ENCODE data around the gene SCUBE1.

Gene SCUBE1

GRCh38 chr22:43320943-43321900 lies 21.9 kb downstream of the SCUBE1 start:
- TF ChIP-seq MAX (IDR thresholded peaks at IDR 0.05; ENCODE audit: low read depth, low read length) = no peak
- TF ChIP-seq POLR2A (IDR thresholded peaks at IDR 0.05; ENCODE audit: extremely low read depth, insufficient read length) = no peak
- TF ChIP-seq MYC (IDR thresholded peaks at IDR 0.05; ENCODE audit: low read depth, low read length) = no peak
- H3K4me3 ChIP-seq (ENCODE audit: low read depth, low read length) = no peak overlapping the region
- no peak for DNase-seq (ENCODE audit: low read depth)

GRCh38 chr22:43319661-43320486 lies 23.3 kb downstream of the SCUBE1 start:
- DNase-seq (ENCODE audit: low read depth) = no peak
- no peak overlapping the region for H3K4me3 ChIP-seq (ENCODE audit: low read depth, low read length)
- no peak for TF ChIP-seq POLR2A (IDR thresholded peaks at IDR 0.05; ENCODE audit: extremely low read depth, insufficient read length)
- no peak for TF ChIP-seq MAX (IDR thresholded peaks at IDR 0.05; ENCODE audit: low read depth, low read length)
- TF ChIP-seq CTCF (IDR thresholded peaks at IDR 0.05; ENCODE audit: low read depth, low read length) = no peak

- TF ChIP-seq CTCF (IDR thresholded peaks at IDR 0.05; ENCODE audit: low read depth, low read length) = no peak
- TF ChIP-seq MYC (IDR thresholded peaks at IDR 0.05; ENCODE audit: low read depth, low read length) = no peak
- TF ChIP-seq MAX (IDR thresholded peaks at IDR 0.05; ENCODE audit: low read depth, low read length) = no peak
- TF ChIP-seq POLR2A (IDR thresholded peaks at IDR 0.05; ENCODE audit: extremely low read depth, insufficient read length) = no peak
- no peak for DNase-seq (ENCODE audit: low read depth)
- H3K4me3 ChIP-seq (ENCODE audit: low read depth, low read length) = no peak overlapping the region
These were observed 25.9 kb downstream of the SCUBE1 start for GRCh38 chr22:43317239-43317638.

GRCh38 chr22:43315687-43316217 lies 27.4 kb downstream of the SCUBE1 start:
- no peak for DNase-seq (ENCODE audit: low read depth)
- TF ChIP-seq MAX (IDR thresholded peaks at IDR 0.05; ENCODE audit: low read depth, low read length) (no peak), CTCF (IDR thresholded peaks at IDR 0.05; ENCODE audit: low read depth, low read length) (no peak), POLR2A (IDR thresholded peaks at IDR 0.05; ENCODE audit: extremely low read depth, insufficient read length) (no peak), MYC (IDR thresholded peaks at IDR 0.05; ENCODE audit: low read depth, low read length) (no peak)

GRCh38 chr22:43314611-43315010 lies 28.6 kb downstream of the SCUBE1 start:
- no peak for TF ChIP-seq CTCF (IDR thresholded peaks at IDR 0.05; ENCODE audit: low read depth, low read length)
- no peak for TF ChIP-seq MAX (IDR thresholded peaks at IDR 0.05; ENCODE audit: low read depth, low read length)
- no peak for TF ChIP-seq POLR2A (IDR thresholded peaks at IDR 0.05; ENCODE audit: extremely low read depth, insufficient read length)
- TF ChIP-seq MYC (IDR thresholded peaks at IDR 0.05; ENCODE audit: low read depth, low read length) = no peak
- no peak for DNase-seq (ENCODE audit: low read depth)
- H3K4me3 ChIP-seq (ENCODE audit: low read depth, low read length) = no peak overlapping the region

More at GRCh38 chr22:43315687-43316217, 27.4 kb downstream of the SCUBE1 start:
- no peak overlapping the region for H3K4me3 ChIP-seq (ENCODE audit: low read depth, low read length)
